Hepatocyte (in vitro differentiated cells): ENCODE data around the gene ODAM.

Experiments
- EZH2 ChIP-seq: fragments of 200-600 bp; sonication (generic); IDR thresholded peaks from 2 replicates; pipeline ENCODE4 v1.6.1; 2016; ENCODE audit warnings: antibody characterized with exemption, mild to moderate bottlenecking, borderline replicate concordance
- EZH2phosphoT487 ChIP-seq: fragments of 200-600 bp; sonication (generic); IDR thresholded peaks from one replicate; pipeline ENCODE4 v1.6.1; 2018; ENCODE audit warnings: antibody characterized with exemption, mild to moderate bottlenecking, low read depth, moderate library complexity; ENCODE audit not compliant: unreplicated experiment, severe bottlenecking
- TF ChIP-seq, protein P1 (sequence below): fragments of 200-600 bp; sonication (generic); IDR thresholded peaks from 2 replicates; pipeline ENCODE4 v1.5.1; 2016; ENCODE audit warnings: antibody characterized with exemption, mild to moderate bottlenecking; ENCODE audit not compliant: poor library complexity

DNA sequence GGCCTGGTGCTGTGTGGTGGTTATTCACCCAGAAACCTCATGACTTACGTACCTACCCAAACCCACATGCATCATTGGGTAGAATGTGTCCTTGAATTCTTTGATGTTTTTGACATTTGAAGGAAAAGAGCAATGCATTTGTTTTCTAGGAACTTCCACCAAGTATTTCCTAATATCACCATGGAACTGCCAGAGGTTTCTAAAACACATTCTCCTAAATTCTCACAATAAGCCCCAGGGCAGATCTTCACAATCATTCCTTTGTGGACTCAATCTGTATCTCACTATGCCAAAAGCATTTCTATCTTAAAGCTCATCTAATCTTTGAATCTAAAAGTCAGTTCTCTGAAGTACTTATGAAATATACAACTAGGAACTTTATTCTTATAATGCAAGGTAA lies 8.3 kb upstream of the ODAM start:
- TF ChIP-seq, protein P1, sequence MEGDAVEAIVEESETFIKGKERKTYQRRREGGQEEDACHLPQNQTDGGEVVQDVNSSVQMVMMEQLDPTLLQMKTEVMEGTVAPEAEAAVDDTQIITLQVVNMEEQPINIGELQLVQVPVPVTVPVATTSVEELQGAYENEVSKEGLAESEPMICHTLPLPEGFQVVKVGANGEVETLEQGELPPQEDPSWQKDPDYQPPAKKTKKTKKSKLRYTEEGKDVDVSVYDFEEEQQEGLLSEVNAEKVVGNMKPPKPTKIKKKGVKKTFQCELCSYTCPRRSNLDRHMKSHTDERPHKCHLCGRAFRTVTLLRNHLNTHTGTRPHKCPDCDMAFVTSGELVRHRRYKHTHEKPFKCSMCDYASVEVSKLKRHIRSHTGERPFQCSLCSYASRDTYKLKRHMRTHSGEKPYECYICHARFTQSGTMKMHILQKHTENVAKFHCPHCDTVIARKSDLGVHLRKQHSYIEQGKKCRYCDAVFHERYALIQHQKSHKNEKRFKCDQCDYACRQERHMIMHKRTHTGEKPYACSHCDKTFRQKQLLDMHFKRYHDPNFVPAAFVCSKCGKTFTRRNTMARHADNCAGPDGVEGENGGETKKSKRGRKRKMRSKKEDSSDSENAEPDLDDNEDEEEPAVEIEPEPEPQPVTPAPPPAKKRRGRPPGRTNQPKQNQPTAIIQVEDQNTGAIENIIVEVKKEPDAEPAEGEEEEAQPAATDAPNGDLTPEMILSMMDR = no peak
- TF ChIP-seq EZH2 = no peak
- no peak for TF ChIP-seq EZH2phosphoT487
